HCT116 (cell line): ENCODE measurements around the gene SCN3B. TPM values are rescaled to one million over a fixed set of nuclear protein-coding genes. Genes with fewer than 3 reads are reported as not detected.

Source experiments
- ATAC-seq: fragments of 200-7000 bp; cut with Tn5 transposase; 2 replicates; pipeline ENCODE4 v1.9.1; 2020; ENCODE audit warnings: mild to moderate bottlenecking, moderate library complexity
- Bru-seq: library from RNA; stranded (reverse); fragments of 400-500 nt; gene quantifications from one replicate; lab custom pipeline; 2021; lab: Mats Ljungman, UMichigan
- BruChase-seq, 2 experiments: library from RNA; stranded (reverse); fragments of 400-500 nt; gene quantifications; one replicate each; lab custom pipeline; 2021; lab: Mats Ljungman, UMichigan
- BruUV-seq: library from RNA; stranded (reverse); fragments of 400-500 nt; replicated peaks from 2 replicates; lab custom pipeline; 2021; lab: Mats Ljungman, UMichigan
- CTCF ChIA-PET: fragments of 300-600 bp; sonication (Branson Sonifier 250); formaldehyde crosslinking; loops from one replicate; lab custom pipeline; 2021; ENCODE audit warnings: antibody characterized with exemption; lab: Charles Lee
- POLR2A ChIA-PET: fragments of 300-600, 350-600 bp; sonication (Branson Sonifier 250); formaldehyde crosslinking; loops from one replicate; lab custom pipeline; 2021; ENCODE audit warnings: antibody characterized with exemption; lab: Charles Lee
- RAD21 ChIA-PET, 2 experiments: fragments of 300-600 bp; sonication (Branson Sonifier 250); formaldehyde crosslinking; loops; one replicate each; lab custom pipeline; 2023; ENCODE audit warnings: low total read pairs in 2 of 2; ENCODE audit not compliant: uncharacterized antibody in 2 of 2, unreplicated experiment in 2 of 2, low non-redundant PET in 1 of 2; lab: Charles Lee
- DNase-seq: peaks from one replicate; pipeline ENCODE4 v3.0.0-alpha.2; 2010; ENCODE audit warnings: low read depth, low spot score
- H2AFZ ChIP-seq: fragments of 200-600 bp; shearing (Covaris generic), sonication (generic); 2 replicates; pipeline ENCODE4 v1.6.1; 2017; ENCODE audit warnings: low read depth, mixed run types, mixed read lengths, antibody characterized with exemption, low read length; ENCODE audit not compliant: poor library complexity, severe bottlenecking
- H3K27ac ChIP-seq: 2 replicates; pipeline ENCODE4 v1.5.1; 2012; ENCODE audit warnings: low read depth, low read length
- H3K27me3 ChIP-seq: fragments of 200-600 bp; sonication (generic); 2 replicates; pipeline ENCODE4 v1.6.1; 2016; ENCODE audit warnings: mixed run types, low read length, mixed read lengths; ENCODE audit not compliant: insufficient read depth
- H3K36me3 ChIP-seq, 2 experiments: fragments of 200-500 bp in 1 of 2; fragments of 200-600 bp in 1 of 2; sonication (Bioruptor generic) in 1 of 2; sonication (generic) in 1 of 2; 2 replicates each; pipeline versions ENCODE4 v1.5.1 to v1.6.1; 2014 to 2016; ENCODE audit warnings: low read length in 2 of 2, inconsistent platforms in 1 of 2, mixed read lengths in 1 of 2, mixed run types in 1 of 2; ENCODE audit not compliant: insufficient read depth in 2 of 2, control insufficient read depth in 1 of 2
- H3K4me1 ChIP-seq, 2 experiments: fragments of 200-600 bp in 1 of 2; sonication (generic) in 1 of 2; 2 replicates each; pipeline versions ENCODE4 v1.5.1 to v1.6.1; 2012 to 2017; ENCODE audit warnings: low read length in 2 of 2, inconsistent platforms in 1 of 2, mild to moderate bottlenecking in 1 of 2, mixed read lengths in 1 of 2, mixed run types in 1 of 2, moderate library complexity in 1 of 2; ENCODE audit not compliant: insufficient read depth in 2 of 2, control insufficient read depth in 1 of 2
- H3K4me2 ChIP-seq: fragments of 200-600 bp; sonication (generic); 2 replicates; pipeline ENCODE4 v1.6.1; 2017; ENCODE audit warnings: mixed run types, low read length, mixed read lengths
- H3K4me3 ChIP-seq, 2 experiments: fragments of 200-600 bp in 1 of 2; sonication (generic) in 1 of 2; replicated peaks in 1 of 2; 2 replicates each; pipeline ENCODE4 v1.5.1; 2011 to 2016; ENCODE audit warnings: low read length in 2 of 2, control low read depth in 1 of 2, low read depth in 1 of 2, mild to moderate bottlenecking in 1 of 2, mixed read lengths in 1 of 2, mixed run types in 1 of 2
- H3K79me2 ChIP-seq: fragments of 200-600 bp; sonication (generic); 2 replicates; pipeline ENCODE4 v1.6.1; 2017; ENCODE audit warnings: mild to moderate bottlenecking, mixed run types, low read length, moderate library complexity, mixed read lengths; ENCODE audit not compliant: insufficient read depth
- H3K9ac ChIP-seq: fragments of 200-600 bp; sonication (generic); 2 replicates; pipeline ENCODE4 v1.6.1; 2016; ENCODE audit warnings: low read length, mixed read lengths
- H3K9me2 ChIP-seq: fragments of 200-600 bp; sonication (generic), shearing (Covaris generic); 2 replicates; pipeline ENCODE4 v1.6.1; 2017; ENCODE audit warnings: mixed run types, mild to moderate bottlenecking, moderate library complexity; ENCODE audit not compliant: insufficient read depth
- H3K9me3 ChIP-seq, 2 experiments: fragments of 200-500 bp in 1 of 2; fragments of 200-600 bp in 1 of 2; sonication (Bioruptor generic) in 1 of 2; sonication (generic) in 1 of 2; 2 replicates each; pipeline ENCODE4 v1.6.1; 2014 to 2017; ENCODE audit warnings: low read length in 2 of 2, mixed read lengths in 2 of 2, inconsistent platforms in 1 of 2, low read depth in 1 of 2, mild to moderate bottlenecking in 1 of 2, mixed run types in 1 of 2, moderate library complexity in 1 of 2; ENCODE audit not compliant: control insufficient read depth in 1 of 2, insufficient read depth in 1 of 2
- H4K20me1 ChIP-seq: fragments of 200-600 bp; sonication (generic), shearing (Covaris generic); 2 replicates; pipeline ENCODE4 v1.6.1; 2017; ENCODE audit warnings: mixed run types, mild to moderate bottlenecking, moderate library complexity; ENCODE audit not compliant: insufficient read depth
- EGR1 ChIP-seq: IDR thresholded peaks from 2 replicates; pipeline ENCODE4 v1.6.1; 2012; ENCODE audit warnings: low read depth
- FOSL1 ChIP-seq: IDR thresholded peaks from 2 replicates; pipeline ENCODE4 v1.6.1; 2012; ENCODE audit warnings: low read depth
- JUND ChIP-seq: IDR thresholded peaks from 2 replicates; pipeline ENCODE4 v1.6.1; 2012
- POLR2A ChIP-seq: IDR thresholded peaks from 2 replicates; pipeline ENCODE4 v1.7.0; 2011; ENCODE audit warnings: borderline replicate concordance; ENCODE audit not compliant: insufficient read depth, insufficient read length; ENCODE audit errors: extremely low read depth
- SRF ChIP-seq: IDR thresholded peaks from 2 replicates; pipeline ENCODE4 v1.6.1; 2012; ENCODE audit warnings: low read depth
- intact Hi-C: fragments of 100-400 bp; cut with micrococcal nuclease; formaldehyde crosslinking; loops from 2 replicates; pipeline ENCODE4 v1.10.0; 2022
- long read RNA-seq: library from polyadenylated mRNA; unstranded; transcript quantifications from one replicate; pipeline ENCODE4 v2.0.0, GENCODE V29; 2021; ENCODE audit not compliant: unreplicated experiment
- polyA plus RNA-seq: library from polyadenylated mRNA; unstranded; fragments of >200 nt; gene quantifications from 2 replicates; pipeline ENCODE4 v1.2.1, GENCODE V29; 2012; ENCODE audit warnings: missing spikeins
- total RNA-seq: library from RNA; stranded (reverse); gene quantifications from one replicate; pipeline ENCODE4 v1.2.1, GENCODE V29; 2021; ENCODE audit not compliant: unreplicated experiment
- TF ChIP-seq, protein P1 (sequence below): IDR thresholded peaks from 2 replicates; pipeline ENCODE4 v1.6.1; 2012; ENCODE audit warnings: low read depth
- TF ChIP-seq, protein P2 (sequence below), 3 experiments: fragments of 200-600 bp in 1 of 3; sonication (generic) in 1 of 3; IDR thresholded peaks in 2 of 3; conservative IDR thresholded peaks in 1 of 3; 2 replicates each; pipeline ENCODE4 v1.5.1; 2012 to 2017; ENCODE audit warnings: low read depth in 2 of 3, low read length in 2 of 3, antibody characterized with exemption in 1 of 3, borderline replicate concordance in 1 of 3, control low read depth in 1 of 3, mild to moderate bottlenecking in 1 of 3, mixed read lengths in 1 of 3, mixed run types in 1 of 3, moderate library complexity in 1 of 3; ENCODE audit not compliant: insufficient read depth in 1 of 3
- TF ChIP-seq, protein P3 (sequence below): IDR thresholded peaks from 2 replicates; pipeline ENCODE4 v1.6.1; 2012

Gene SCN3B, protein sequence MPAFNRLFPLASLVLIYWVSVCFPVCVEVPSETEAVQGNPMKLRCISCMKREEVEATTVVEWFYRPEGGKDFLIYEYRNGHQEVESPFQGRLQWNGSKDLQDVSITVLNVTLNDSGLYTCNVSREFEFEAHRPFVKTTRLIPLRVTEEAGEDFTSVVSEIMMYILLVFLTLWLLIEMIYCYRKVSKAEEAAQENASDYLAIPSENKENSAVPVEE
- total RNA-seq (0.05 TPM), Bru-seq, nascent RNA (percentile 9 among the genes with signal in this experiment), BruChase-seq, experiment 1, labeled RNA remaining after a 6-hour chase (percentile 23 among the genes with signal in this experiment), BruChase-seq, experiment 2, labeled RNA remaining after a 2-hour chase (percentile 18 among the genes with signal in this experiment)
- polyA plus RNA-seq: 0.09 and 0.12 TPM in 2 replicates
- long read RNA-seq: 0 reads

DNA sequence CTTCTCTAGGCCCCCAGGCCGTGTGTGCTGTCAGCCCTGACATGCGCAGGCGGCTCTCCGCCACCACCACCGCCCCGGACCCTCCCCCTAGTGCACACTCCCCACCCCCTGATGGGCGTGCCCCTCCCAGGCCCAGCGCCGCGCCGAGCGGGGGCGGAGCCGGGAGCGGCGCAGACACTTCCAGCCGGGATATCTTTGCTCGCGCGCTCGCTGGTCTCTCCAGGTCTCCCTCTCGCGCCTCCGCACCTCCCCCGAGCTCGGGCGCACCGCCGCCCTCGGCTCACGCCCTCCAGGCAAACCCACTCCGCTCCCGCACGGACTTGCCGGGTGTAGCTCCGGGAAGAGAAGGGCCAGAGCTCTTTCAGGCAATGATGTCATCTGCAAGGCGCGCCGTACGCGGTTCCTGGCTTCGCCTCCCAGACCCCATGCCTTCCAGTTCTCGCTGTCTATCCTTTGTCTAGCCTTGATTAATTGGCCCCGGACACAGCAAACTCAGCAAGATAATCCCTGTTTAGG is at the start of gene SCN3B:
Gene SCN3B (minus strand): TSS at position 59 of the 516 bp plus-strand sequence. CDS start 823 bp downstream, outside the sequence.
- H3K4me2 ChIP-seq: peak within 1 kb of the TSS; percentile 84
- peaks cover 0 to 4% of the 10 kb centered on the region in 2 experiments; a peak in 1 of 4 replicates for H3K4me1 ChIP-seq
- H4K20me1 ChIP-seq: no peaks in the 10 kb centered on the region
- H3K4me3 ChIP-seq: peak within 1 kb of the TSS; percentile 28 to 52
- peaks cover 22% of the 10 kb centered on the region for H3K27me3 ChIP-seq
- no peak within 1 kb of the TSS for H3K27ac ChIP-seq
- no peaks in the 10 kb centered on the region for H3K9me2 ChIP-seq
- peak; percentile 94 for ATAC-seq
- no peaks in the 10 kb centered on the region for H3K79me2 ChIP-seq
- H3K9ac ChIP-seq: no peak within 1 kb of the TSS
- no peak for DNase-seq
- POLR2A ChIA-PET: no interaction called here
- RAD21 ChIA-PET: no interaction called here
- H3K9me3 ChIP-seq: no peaks in the 10 kb centered on the region
- peak within 1 kb of the TSS; percentile 40 for H2AFZ ChIP-seq
- no TSS peak for BruUV-seq
- CTCF ChIA-PET: interaction anchor here (1.0 to 2.4 kb wide), 3 partner anchors 14 to 75 kb away, joined by 3 to 10 read pairs (median 3); no protein-coding TSS in a partner anchor
- TF ChIP-seq EGR1 (peak; percentile 84), SRF (no peak), JUND (no peak), FOSL1 (no peak), POLR2A (no peak)
- TF ChIP-seq, protein P1, sequence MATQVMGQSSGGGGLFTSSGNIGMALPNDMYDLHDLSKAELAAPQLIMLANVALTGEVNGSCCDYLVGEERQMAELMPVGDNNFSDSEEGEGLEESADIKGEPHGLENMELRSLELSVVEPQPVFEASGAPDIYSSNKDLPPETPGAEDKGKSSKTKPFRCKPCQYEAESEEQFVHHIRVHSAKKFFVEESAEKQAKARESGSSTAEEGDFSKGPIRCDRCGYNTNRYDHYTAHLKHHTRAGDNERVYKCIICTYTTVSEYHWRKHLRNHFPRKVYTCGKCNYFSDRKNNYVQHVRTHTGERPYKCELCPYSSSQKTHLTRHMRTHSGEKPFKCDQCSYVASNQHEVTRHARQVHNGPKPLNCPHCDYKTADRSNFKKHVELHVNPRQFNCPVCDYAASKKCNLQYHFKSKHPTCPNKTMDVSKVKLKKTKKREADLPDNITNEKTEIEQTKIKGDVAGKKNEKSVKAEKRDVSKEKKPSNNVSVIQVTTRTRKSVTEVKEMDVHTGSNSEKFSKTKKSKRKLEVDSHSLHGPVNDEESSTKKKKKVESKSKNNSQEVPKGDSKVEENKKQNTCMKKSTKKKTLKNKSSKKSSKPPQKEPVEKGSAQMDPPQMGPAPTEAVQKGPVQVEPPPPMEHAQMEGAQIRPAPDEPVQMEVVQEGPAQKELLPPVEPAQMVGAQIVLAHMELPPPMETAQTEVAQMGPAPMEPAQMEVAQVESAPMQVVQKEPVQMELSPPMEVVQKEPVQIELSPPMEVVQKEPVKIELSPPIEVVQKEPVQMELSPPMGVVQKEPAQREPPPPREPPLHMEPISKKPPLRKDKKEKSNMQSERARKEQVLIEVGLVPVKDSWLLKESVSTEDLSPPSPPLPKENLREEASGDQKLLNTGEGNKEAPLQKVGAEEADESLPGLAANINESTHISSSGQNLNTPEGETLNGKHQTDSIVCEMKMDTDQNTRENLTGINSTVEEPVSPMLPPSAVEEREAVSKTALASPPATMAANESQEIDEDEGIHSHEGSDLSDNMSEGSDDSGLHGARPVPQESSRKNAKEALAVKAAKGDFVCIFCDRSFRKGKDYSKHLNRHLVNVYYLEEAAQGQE: no peak
- TF ChIP-seq, protein P2, sequence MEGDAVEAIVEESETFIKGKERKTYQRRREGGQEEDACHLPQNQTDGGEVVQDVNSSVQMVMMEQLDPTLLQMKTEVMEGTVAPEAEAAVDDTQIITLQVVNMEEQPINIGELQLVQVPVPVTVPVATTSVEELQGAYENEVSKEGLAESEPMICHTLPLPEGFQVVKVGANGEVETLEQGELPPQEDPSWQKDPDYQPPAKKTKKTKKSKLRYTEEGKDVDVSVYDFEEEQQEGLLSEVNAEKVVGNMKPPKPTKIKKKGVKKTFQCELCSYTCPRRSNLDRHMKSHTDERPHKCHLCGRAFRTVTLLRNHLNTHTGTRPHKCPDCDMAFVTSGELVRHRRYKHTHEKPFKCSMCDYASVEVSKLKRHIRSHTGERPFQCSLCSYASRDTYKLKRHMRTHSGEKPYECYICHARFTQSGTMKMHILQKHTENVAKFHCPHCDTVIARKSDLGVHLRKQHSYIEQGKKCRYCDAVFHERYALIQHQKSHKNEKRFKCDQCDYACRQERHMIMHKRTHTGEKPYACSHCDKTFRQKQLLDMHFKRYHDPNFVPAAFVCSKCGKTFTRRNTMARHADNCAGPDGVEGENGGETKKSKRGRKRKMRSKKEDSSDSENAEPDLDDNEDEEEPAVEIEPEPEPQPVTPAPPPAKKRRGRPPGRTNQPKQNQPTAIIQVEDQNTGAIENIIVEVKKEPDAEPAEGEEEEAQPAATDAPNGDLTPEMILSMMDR (IDR thresholded peaks at IDR 0.05 in 2 of 3, conservative IDR thresholded peaks at IDR 0.05 in 1 of 3; ENCODE audit: borderline replicate concordance in 1 of 3, insufficient read depth in 1 of 3, low read depth in 2 of 3, low read length in 2 of 3): no peak
- TF ChIP-seq, protein P3, sequence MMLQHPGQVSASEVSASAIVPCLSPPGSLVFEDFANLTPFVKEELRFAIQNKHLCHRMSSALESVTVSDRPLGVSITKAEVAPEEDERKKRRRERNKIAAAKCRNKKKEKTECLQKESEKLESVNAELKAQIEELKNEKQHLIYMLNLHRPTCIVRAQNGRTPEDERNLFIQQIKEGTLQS: no peak
- intact Hi-C loops: no loop called here
- H3K36me3 ChIP-seq: no peaks in the 10 kb centered on the region
